SK-N-SH (cell line): ENCODE results near the gene ANXA11. TPM values are rescaled to one million over a fixed set of nuclear protein-coding genes. Genes with fewer than 3 reads are reported as not detected.

Experiments used
- CTCF ChIA-PET: fragments of 300-600, 350-600 bp; formaldehyde crosslinking; extraction: SDS; loops from one replicate; lab custom pipeline; 2021; lab: Yijun Ruan, JAX
- POLR2A ChIA-PET: fragments of 350-600 bp; sonication (Branson Sonifier 250); formaldehyde crosslinking; extraction: SDS; loops from one replicate; lab custom pipeline; 2020; ENCODE audit warnings: antibody characterized with exemption, inconsistent platforms; lab: Yijun Ruan, JAX
- DNase-seq: peaks from one replicate; pipeline ENCODE4 v3.0.0; 2012
- H2AFZ ChIP-seq: fragments of 200-600 bp; sonication (generic); 2 replicates; pipeline ENCODE4 v1.8.1; 2016; ENCODE audit warnings: antibody characterized with exemption, mild to moderate bottlenecking, low read depth
- H3F3A ChIP-seq: fragments of 200-600 bp; sonication (generic); replicated peaks from 2 replicates; pipeline ENCODE3; 2016; ENCODE audit warnings: antibody characterized with exemption, mild to moderate bottlenecking; ENCODE audit not compliant: insufficient read depth
- H3K27ac ChIP-seq, 2 experiments: fragments of 200-500 bp in 1 of 2; fragments of 200-600 bp in 1 of 2; sonication (Bioruptor generic) in 1 of 2; sonication (generic), shearing (Covaris generic) in 1 of 2; 2 replicates each; pipeline versions ENCODE4 v1.5.1 to v1.6.1; 2014 to 2016; ENCODE audit warnings: low read depth in 2 of 2, inconsistent platforms in 1 of 2, low read length in 1 of 2, mild to moderate bottlenecking in 1 of 2, mixed read lengths in 1 of 2
- H3K27me3 ChIP-seq: fragments of 200-600 bp; sonication (generic), shearing (Covaris generic); 2 replicates; pipeline ENCODE4 v1.6.1; 2016; ENCODE audit warnings: mixed run types; ENCODE audit not compliant: insufficient read depth
- H3K36me3 ChIP-seq, 2 experiments: fragments of 200-500 bp in 1 of 2; fragments of 200-600 bp in 1 of 2; sonication (Bioruptor generic) in 1 of 2; sonication (generic) in 1 of 2; replicated peaks in 1 of 2; 2 replicates each; pipeline versions ENCODE3 to v1.5.1; 2014 to 2016; ENCODE audit warnings: low read length in 1 of 2, mild to moderate bottlenecking in 1 of 2; ENCODE audit not compliant: insufficient read depth in 2 of 2, control insufficient read depth in 1 of 2
- H3K4me1 ChIP-seq, 2 experiments: fragments of 200-500 bp in 1 of 2; fragments of 200-600 bp in 1 of 2; sonication (Bioruptor generic) in 1 of 2; sonication (generic), shearing (Covaris generic) in 1 of 2; 2 replicates each; pipeline versions ENCODE4 v1.5.1 to v1.6.1; 2014 to 2016; ENCODE audit warnings: low read depth in 1 of 2, low read length in 1 of 2, mixed run types in 1 of 2; ENCODE audit not compliant: insufficient read depth in 2 of 2, control insufficient read depth in 1 of 2
- H3K4me2 ChIP-seq: fragments of 200-600 bp; sonication (generic), shearing (Covaris generic); 2 replicates; pipeline ENCODE4 v1.6.1; 2017; ENCODE audit warnings: mixed run types
- H3K4me3 ChIP-seq, 2 experiments: fragments of 200-500 bp in 1 of 2; fragments of 200-600 bp in 1 of 2; sonication (Bioruptor generic) in 1 of 2; sonication (generic), shearing (Covaris generic) in 1 of 2; 2 replicates each; pipeline versions ENCODE4 v1.5.1 to v1.8.1; 2014 to 2016; ENCODE audit warnings: low read depth in 2 of 2, inconsistent platforms in 1 of 2, low read length in 1 of 2, mild to moderate bottlenecking in 1 of 2, mixed read lengths in 1 of 2, moderate library complexity in 1 of 2
- H3K79me2 ChIP-seq: fragments of 200-600 bp; sonication (generic); 2 replicates; pipeline ENCODE4 v1.8.1; 2017; ENCODE audit warnings: mild to moderate bottlenecking; ENCODE audit not compliant: insufficient read depth
- H3K9ac ChIP-seq: fragments of 200-600 bp; sonication (generic); 2 replicates; pipeline ENCODE4 v1.6.1; 2017; ENCODE audit warnings: mixed run types
- H3K9me2 ChIP-seq: fragments of 200-600 bp; sonication (generic); 2 replicates; pipeline ENCODE4 v1.6.1; 2017; ENCODE audit warnings: mixed run types
- H3K9me3 ChIP-seq: fragments of 200-600 bp; sonication (generic); 2 replicates; pipeline ENCODE4 v1.6.1; 2017; ENCODE audit warnings: mixed run types, mild to moderate bottlenecking, moderate library complexity
- H4K20me1 ChIP-seq: fragments of 200-600 bp; sonication (generic); 2 replicates; pipeline ENCODE4 v1.6.1; 2017; ENCODE audit warnings: mild to moderate bottlenecking, mixed run types; ENCODE audit not compliant: insufficient read depth
- ELF1 ChIP-seq: IDR thresholded peaks from 2 replicates; pipeline ENCODE4 v1.4.0; 2012
- GATA2 ChIP-seq: sonication (generic); formaldehyde crosslinking; IDR thresholded peaks from 2 replicates; pipeline ENCODE4 v1.5.0; 2020; ENCODE audit warnings: mild to moderate bottlenecking, missing genetic modification reagents
- JUND ChIP-seq: IDR thresholded peaks from 2 replicates; pipeline ENCODE4 v1.4.0; 2012
- MEF2A ChIP-seq: IDR thresholded peaks from 2 replicates; pipeline ENCODE4 v1.4.0; 2012; ENCODE audit warnings: low read depth, borderline replicate concordance
- MXI1 ChIP-seq: IDR thresholded peaks from 2 replicates; pipeline ENCODE4 v1.6.1; 2012; ENCODE audit warnings: mild to moderate bottlenecking, low read depth, low read length, improper control_type of control experiment
- NFIC ChIP-seq: IDR thresholded peaks from 2 replicates; pipeline ENCODE4 v1.4.0; 2012; ENCODE audit warnings: borderline replicate concordance
- NRF1 ChIP-seq: IDR thresholded peaks from 2 replicates; pipeline ENCODE4 v1.6.1; 2012; ENCODE audit warnings: low read depth, mild to moderate bottlenecking, low read length
- POLR2AphosphoS5 ChIP-seq: IDR thresholded peaks from 2 replicates; pipeline ENCODE4 v1.6.1; 2012; ENCODE audit warnings: low read depth, low read length
- RAD21 ChIP-seq: IDR thresholded peaks from 2 replicates; pipeline ENCODE4 v1.6.1; 2012; ENCODE audit warnings: mild to moderate bottlenecking, low read length
- SMC3 ChIP-seq: IDR thresholded peaks from 2 replicates; pipeline ENCODE4 v1.6.1; 2012; ENCODE audit warnings: low read depth, low read length, improper control_type of control experiment
- TCF12 ChIP-seq: IDR thresholded peaks from 2 replicates; pipeline ENCODE4 v1.4.0; 2012
- WGBS: methylation state at CpG from one replicate; pipeline ENCODE4 v1.1.6; 2017; ENCODE audit warnings: low lambda C conversion rate; 5-methylcytosine and 5-hydroxymethylcytosine counted together
- polyA plus RNA-seq, 3 experiments: library from polyadenylated mRNA; depleted of rRNA; stranded (reverse); fragments of >200 nt; gene quantifications; 2 replicates each; pipeline ENCODE4 v1.2.3, GENCODE V29; 2012
- TF ChIP-seq, protein P1 (sequence below): fragments of 150-350 bp; IDR thresholded peaks from 2 replicates; pipeline ENCODE4 v1.6.1; 2017; ENCODE audit warnings: antibody characterized with exemption, low read length, low read depth, borderline replicate concordance
- TF ChIP-seq, protein P2 (sequence below): IDR thresholded peaks from 2 replicates; pipeline ENCODE4 v1.6.1; 2012; ENCODE audit warnings: mild to moderate bottlenecking, low read depth, low read length, moderate library complexity
- TF ChIP-seq, protein P3 (sequence below): fragments of 150-350 bp; IDR thresholded peaks from 2 replicates; pipeline ENCODE4 v1.6.1; 2016; ENCODE audit warnings: mild to moderate bottlenecking, low read depth, low read length

ANXA11 gene
- polyA plus RNA-seq, 1 of the 3 experiments (the other 2 are of a cell fraction): 53.6 TPM

DNA sequence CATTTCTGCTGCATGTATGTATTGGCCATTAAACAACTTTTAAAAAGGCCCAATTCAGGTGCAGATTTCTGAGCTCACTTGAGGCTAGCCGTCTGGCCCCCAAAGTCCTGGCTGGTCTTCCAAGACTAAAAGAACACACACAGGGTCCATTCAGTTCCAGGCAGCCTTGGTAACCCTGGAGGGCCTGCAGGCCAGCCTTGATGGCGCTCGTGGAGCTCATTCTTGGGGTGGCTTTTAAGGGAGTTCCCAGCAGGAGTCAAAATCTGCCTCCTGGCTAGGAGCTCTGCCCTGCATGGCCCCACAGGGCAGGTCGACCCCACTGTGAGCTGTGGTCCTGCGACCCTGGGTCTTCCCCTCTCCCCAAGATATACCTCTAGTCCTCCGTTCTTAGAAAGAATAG lies 28.8 kb downstream of the ANXA11 start:
- DNase-seq: no peak
- Histone ChIP-seq H3K4me2 (no peak overlapping the region), H3K27me3 (no peaks in the 10 kb centered on the region), H3K9me2 (no peaks in the 10 kb centered on the region), H3K4me3 (no peak overlapping the region), H3K27ac (no peak overlapping the region), H3K79me2 (peaks cover 8% of the 10 kb centered on the region; the same call in 1 of the 2 replicates), H3K4me1 (no peaks in the 10 kb centered on the region; a peak in 2 of 4 replicates), H3F3A (no peaks in the 10 kb centered on the region), H3K9ac (no peak overlapping the region), H3K9me3 (no peaks in the 10 kb centered on the region), H3K36me3 (peaks cover 0 to 7% of the 10 kb centered on the region in 2 experiments), H2AFZ (no peak overlapping the region), H4K20me1 (peaks cover 25% of the 10 kb centered on the region; the same call in 1 of the 2 replicates)
- 97% methylated on average over 5 of the region's 6 CpGs for WGBS
- TF ChIP-seq, protein P1, sequence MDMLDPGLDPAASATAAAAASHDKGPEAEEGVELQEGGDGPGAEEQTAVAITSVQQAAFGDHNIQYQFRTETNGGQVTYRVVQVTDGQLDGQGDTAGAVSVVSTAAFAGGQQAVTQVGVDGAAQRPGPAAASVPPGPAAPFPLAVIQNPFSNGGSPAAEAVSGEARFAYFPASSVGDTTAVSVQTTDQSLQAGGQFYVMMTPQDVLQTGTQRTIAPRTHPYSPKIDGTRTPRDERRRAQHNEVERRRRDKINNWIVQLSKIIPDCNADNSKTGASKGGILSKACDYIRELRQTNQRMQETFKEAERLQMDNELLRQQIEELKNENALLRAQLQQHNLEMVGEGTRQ: no peak
- TF ChIP-seq MEF2A: no peak
- TF ChIP-seq, protein P2, sequence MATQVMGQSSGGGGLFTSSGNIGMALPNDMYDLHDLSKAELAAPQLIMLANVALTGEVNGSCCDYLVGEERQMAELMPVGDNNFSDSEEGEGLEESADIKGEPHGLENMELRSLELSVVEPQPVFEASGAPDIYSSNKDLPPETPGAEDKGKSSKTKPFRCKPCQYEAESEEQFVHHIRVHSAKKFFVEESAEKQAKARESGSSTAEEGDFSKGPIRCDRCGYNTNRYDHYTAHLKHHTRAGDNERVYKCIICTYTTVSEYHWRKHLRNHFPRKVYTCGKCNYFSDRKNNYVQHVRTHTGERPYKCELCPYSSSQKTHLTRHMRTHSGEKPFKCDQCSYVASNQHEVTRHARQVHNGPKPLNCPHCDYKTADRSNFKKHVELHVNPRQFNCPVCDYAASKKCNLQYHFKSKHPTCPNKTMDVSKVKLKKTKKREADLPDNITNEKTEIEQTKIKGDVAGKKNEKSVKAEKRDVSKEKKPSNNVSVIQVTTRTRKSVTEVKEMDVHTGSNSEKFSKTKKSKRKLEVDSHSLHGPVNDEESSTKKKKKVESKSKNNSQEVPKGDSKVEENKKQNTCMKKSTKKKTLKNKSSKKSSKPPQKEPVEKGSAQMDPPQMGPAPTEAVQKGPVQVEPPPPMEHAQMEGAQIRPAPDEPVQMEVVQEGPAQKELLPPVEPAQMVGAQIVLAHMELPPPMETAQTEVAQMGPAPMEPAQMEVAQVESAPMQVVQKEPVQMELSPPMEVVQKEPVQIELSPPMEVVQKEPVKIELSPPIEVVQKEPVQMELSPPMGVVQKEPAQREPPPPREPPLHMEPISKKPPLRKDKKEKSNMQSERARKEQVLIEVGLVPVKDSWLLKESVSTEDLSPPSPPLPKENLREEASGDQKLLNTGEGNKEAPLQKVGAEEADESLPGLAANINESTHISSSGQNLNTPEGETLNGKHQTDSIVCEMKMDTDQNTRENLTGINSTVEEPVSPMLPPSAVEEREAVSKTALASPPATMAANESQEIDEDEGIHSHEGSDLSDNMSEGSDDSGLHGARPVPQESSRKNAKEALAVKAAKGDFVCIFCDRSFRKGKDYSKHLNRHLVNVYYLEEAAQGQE: no peak
- TF ChIP-seq, protein P3, sequence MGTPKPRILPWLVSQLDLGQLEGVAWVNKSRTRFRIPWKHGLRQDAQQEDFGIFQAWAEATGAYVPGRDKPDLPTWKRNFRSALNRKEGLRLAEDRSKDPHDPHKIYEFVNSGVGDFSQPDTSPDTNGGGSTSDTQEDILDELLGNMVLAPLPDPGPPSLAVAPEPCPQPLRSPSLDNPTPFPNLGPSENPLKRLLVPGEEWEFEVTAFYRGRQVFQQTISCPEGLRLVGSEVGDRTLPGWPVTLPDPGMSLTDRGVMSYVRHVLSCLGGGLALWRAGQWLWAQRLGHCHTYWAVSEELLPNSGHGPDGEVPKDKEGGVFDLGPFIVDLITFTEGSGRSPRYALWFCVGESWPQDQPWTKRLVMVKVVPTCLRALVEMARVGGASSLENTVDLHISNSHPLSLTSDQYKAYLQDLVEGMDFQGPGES: no peak
- TF ChIP-seq ELF1: no peak
- TF ChIP-seq JUND: no peak
- no peak for TF ChIP-seq NFIC
- no peak for TF ChIP-seq TCF12
- no peak for TF ChIP-seq POLR2AphosphoS5
- TF ChIP-seq RAD21: no peak
- TF ChIP-seq NRF1: no peak
- no peak for TF ChIP-seq SMC3
- no peak for TF ChIP-seq GATA2 (CRISPR knock-in tag)
- no peak for TF ChIP-seq MXI1
- ChIA-PET POLR2A (no interaction called here), CTCF (interaction anchor here (0.9 to 1.4 kb wide), 2 partner anchors 18 to 46 kb away, joined by 3 to 8 read pairs; no protein-coding TSS in a partner anchor)
